ENCODE measurements around the gene VAV2. TPM values are rescaled to one million over a fixed set of nuclear protein-coding genes. Genes with fewer than 3 reads are reported as not detected.
A peak's percentile ranks its signal among the peaks of the same experiment; 100 is the strongest.
"Not testable (repeated sequence)": the region's sequence is repeated elsewhere in the genome, so short reads cannot be mapped to it uniquely, and the experiment has no call there.

VAV2 gene
- total and polyA plus RNA-seq, 5 donors from 2014 or later, result 0.24 to 0.67 (median 0.37) TPM; not detected in 1

- peaks cover 6 to 9% of the 10 kb centered on the region in 2 experiments for H3K9me3 ChIP-seq (ENCODE audit: control insufficient read depth in 2 of 2, low read length in 2 of 2)
- H3K4me1 Mint-ChIP-seq, result peaks cover 0 to 4% (median under 1%) of the 10 kb centered on the region in 4 donors
- H3K4me3 ChIP-seq (ENCODE audit: low read depth, low read length), result no peak overlapping the region
- H3K27me3 ChIP-seq (ENCODE audit: control insufficient read depth, insufficient read depth, low read length), result no peaks in the 10 kb centered on the region
- DNase-seq (no peak), ATAC-seq (ENCODE audit: low read depth in 2 of 2) (no peak)
- H3K27ac Mint-ChIP-seq, result no peak overlapping the region
- H3K4me3 Mint-ChIP-seq, result no peak overlapping the region
- H3K9me3 Mint-ChIP-seq, result peaks cover 0 to 17% (median 3%) of the 10 kb centered on the region in 7 donors
- no peaks in the 10 kb centered on the region for H3K36me3 Mint-ChIP-seq
- no peaks in the 10 kb centered on the region for H3K36me3 ChIP-seq (ENCODE audit: control insufficient read depth, insufficient read depth, low read length)
- no peaks in the 10 kb centered on the region for H3K27me3 Mint-ChIP-seq
- H3K4me1 ChIP-seq (ENCODE audit: control insufficient read depth, insufficient read depth, low read length, poor library complexity, severe bottlenecking), result no peaks in the 10 kb centered on the region
- no peak overlapping the region for H3K27ac ChIP-seq (ENCODE audit: insufficient read depth, low read length, poor library complexity, severe bottlenecking)
Observed at GRCh38 chr9:133962341-133962740, 29.8 kb downstream of the VAV2 start.

GRCh38 chr9:133961226-133962165 lies 30.6 kb downstream of the VAV2 start:
- Histone ChIP-seq H3K27ac (ENCODE audit: insufficient read depth, low read length, poor library complexity, severe bottlenecking) (no peak overlapping the region), H3K36me3 (ENCODE audit: control insufficient read depth, insufficient read depth, low read length) (no peaks in the 10 kb centered on the region), H3K4me1 (ENCODE audit: control insufficient read depth, insufficient read depth, low read length, poor library complexity, severe bottlenecking) (no peaks in the 10 kb centered on the region), H3K27me3 (ENCODE audit: control insufficient read depth, insufficient read depth, low read length) (no peaks in the 10 kb centered on the region), H3K4me3 (ENCODE audit: low read depth, low read length) (no peak overlapping the region), H3K9me3 (ENCODE audit: control insufficient read depth in 2 of 2, low read length in 2 of 2) (peaks cover 6 to 9% of the 10 kb centered on the region in 2 experiments)
- no peak overlapping the region for H3K4me3 Mint-ChIP-seq
- H3K27ac Mint-ChIP-seq, result no peak overlapping the region
- no peak for ATAC-seq (ENCODE audit: low read depth in 2 of 2)
- DNase-seq, result no peak
- peaks cover 0 to 2% (median 0%) of the 10 kb centered on the region in 4 donors for H3K4me1 Mint-ChIP-seq
- H3K36me3 Mint-ChIP-seq, result no peaks in the 10 kb centered on the region
- H3K27me3 Mint-ChIP-seq, result no peaks in the 10 kb centered on the region
- H3K9me3 Mint-ChIP-seq, result peaks cover 0 to 17% (median 3%) of the 10 kb centered on the region in 7 donors

DNA sequence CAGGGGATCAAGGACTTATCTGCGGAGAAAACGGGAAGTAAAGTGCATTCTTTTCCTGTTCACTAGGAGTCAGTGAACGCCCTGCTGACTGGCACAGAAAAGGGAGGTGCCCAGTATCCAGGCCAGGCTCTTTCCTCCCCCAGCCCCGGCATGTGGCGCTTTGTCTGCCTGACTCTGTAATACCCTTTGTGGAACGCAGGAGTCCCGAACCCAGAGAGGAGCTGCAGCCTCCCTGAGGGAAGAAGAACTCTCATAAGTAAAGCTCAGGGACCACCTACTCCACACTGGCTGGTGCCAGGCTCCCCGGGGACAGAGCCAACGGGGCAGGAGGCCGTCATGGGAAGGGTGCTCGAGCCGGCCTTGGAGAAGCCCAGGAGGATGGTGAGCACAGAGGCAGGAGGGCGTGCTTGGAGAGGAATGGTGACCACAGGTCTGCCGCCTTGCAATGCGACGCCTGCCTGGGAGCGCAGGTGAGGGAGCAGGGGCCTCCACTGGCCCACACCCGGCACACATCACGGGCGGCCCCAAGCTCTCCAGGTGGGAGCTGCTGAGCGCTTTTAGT lies 31.5 kb downstream of the VAV2 start:
- H3K4me1 Mint-ChIP-seq, result peaks cover 0 to 4% (median 0%) of the 10 kb centered on the region in 4 donors
- no peak overlapping the region for H3K4me3 ChIP-seq (ENCODE audit: low read depth, low read length)
- H3K9me3 ChIP-seq (ENCODE audit: control insufficient read depth in 2 of 2, low read length in 2 of 2), result peaks cover 6 to 9% of the 10 kb centered on the region in 2 experiments
- no peak for ATAC-seq (ENCODE audit: low read depth in 2 of 2)
- DNase-seq, result no peak
- no peak overlapping the region for H3K27ac ChIP-seq (ENCODE audit: insufficient read depth, low read length, poor library complexity, severe bottlenecking)
- H3K4me1 ChIP-seq (ENCODE audit: control insufficient read depth, insufficient read depth, low read length, poor library complexity, severe bottlenecking), result peaks cover 4% of the 10 kb centered on the region
- H3K27me3 Mint-ChIP-seq, result no peaks in the 10 kb centered on the region
- H3K27ac Mint-ChIP-seq, result peak overlapping the region in 1 of 3 donors; percentile 48
- H3K27me3 ChIP-seq (ENCODE audit: control insufficient read depth, insufficient read depth, low read length), result no peaks in the 10 kb centered on the region
- H3K9me3 Mint-ChIP-seq, result peaks cover 0 to 15% (median 3%) of the 10 kb centered on the region in 7 donors
- H3K36me3 Mint-ChIP-seq, result no peaks in the 10 kb centered on the region
- no peak overlapping the region for H3K4me3 Mint-ChIP-seq
- no peaks in the 10 kb centered on the region for H3K36me3 ChIP-seq (ENCODE audit: control insufficient read depth, insufficient read depth, low read length)

- DNase-seq, result no peak
- peaks cover 0 to 4% (median 0%) of the 10 kb centered on the region in 4 donors for H3K4me1 Mint-ChIP-seq
Observed at GRCh38 chr9:133959966-133960567, 32.1 kb downstream of the VAV2 start.

GRCh38 chr9:133959171-133959570 lies 33.0 kb downstream of the VAV2 start:
- H3K9me3 ChIP-seq (ENCODE audit: control insufficient read depth in 2 of 2, low read length in 2 of 2), result peaks cover 0 to 2% of the 10 kb centered on the region in 2 experiments
- no peak overlapping the region for H3K27ac ChIP-seq (ENCODE audit: insufficient read depth, low read length, poor library complexity, severe bottlenecking)
- no peaks in the 10 kb centered on the region for H3K36me3 ChIP-seq (ENCODE audit: control insufficient read depth, insufficient read depth, low read length)
- no peak for DNase-seq
- H3K4me3 ChIP-seq (ENCODE audit: low read depth, low read length), result no peak overlapping the region
- Mint-ChIP-seq H3K27ac (no peak overlapping the region), H3K27me3 (no peaks in the 10 kb centered on the region), H3K9me3 (peaks cover 0 to 7% (median 2%) of the 10 kb centered on the region in 7 donors), H3K36me3 (no peaks in the 10 kb centered on the region), H3K4me3 (no peak overlapping the region), H3K4me1 (peaks cover 0 to 13% (median 7%) of the 10 kb centered on the region in 4 donors)
- peaks cover 4% of the 10 kb centered on the region for H3K4me1 ChIP-seq (ENCODE audit: control insufficient read depth, insufficient read depth, low read length, poor library complexity, severe bottlenecking)
- no peaks in the 10 kb centered on the region for H3K27me3 ChIP-seq (ENCODE audit: control insufficient read depth, insufficient read depth, low read length)
- no peak for ATAC-seq (ENCODE audit: low read depth in 2 of 2)

More at GRCh38 chr9:133959966-133960567, 32.1 kb downstream of the VAV2 start:
- Histone ChIP-seq H3K4me1 (ENCODE audit: control insufficient read depth, insufficient read depth, low read length, poor library complexity, severe bottlenecking) (peaks cover 4% of the 10 kb centered on the region), H3K27me3 (ENCODE audit: control insufficient read depth, insufficient read depth, low read length) (no peaks in the 10 kb centered on the region), H3K9me3 (ENCODE audit: control insufficient read depth in 2 of 2, low read length in 2 of 2) (peaks cover 6 to 9% of the 10 kb centered on the region in 2 experiments), H3K27ac (ENCODE audit: insufficient read depth, low read length, poor library complexity, severe bottlenecking) (no peak overlapping the region), H3K4me3 (ENCODE audit: low read depth, low read length) (no peak overlapping the region), H3K36me3 (ENCODE audit: control insufficient read depth, insufficient read depth, low read length) (no peaks in the 10 kb centered on the region)
- Mint-ChIP-seq H3K4me3 (no peak overlapping the region), H3K9me3 (peaks cover 0 to 14% (median 3%) of the 10 kb centered on the region in 7 donors), H3K36me3 (no peaks in the 10 kb centered on the region), H3K27ac (no peak overlapping the region), H3K27me3 (no peaks in the 10 kb centered on the region)
- ATAC-seq (ENCODE audit: low read depth in 2 of 2), result no peak

DNA sequence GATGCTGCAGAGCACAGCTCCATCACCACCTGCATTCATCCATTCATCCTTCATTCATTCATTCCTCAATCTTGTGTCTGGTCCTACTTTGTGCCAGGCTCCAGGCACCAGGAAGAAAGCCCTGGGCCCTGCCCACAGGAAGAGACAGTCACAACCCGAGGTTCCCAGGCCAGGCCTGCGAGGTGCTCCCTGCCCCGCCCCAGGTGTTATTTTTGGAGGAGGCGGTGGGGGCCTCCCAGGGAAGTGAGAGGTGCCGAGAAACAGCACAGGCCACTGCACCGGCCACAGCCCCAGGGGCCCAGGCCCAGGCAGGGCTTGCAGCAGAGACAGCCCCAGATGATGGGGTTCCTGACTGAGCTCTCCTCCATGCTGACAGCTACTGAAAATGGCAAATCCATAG lies 33.4 kb downstream of the VAV2 start:
- H3K27ac Mint-ChIP-seq, result peak overlapping the region in 1 of 3 donors; percentile 14
- ATAC-seq (ENCODE audit: low read depth in 2 of 2) (no peak), DNase-seq (no peak)
- H3K9me3 Mint-ChIP-seq, result peaks cover 0 to 7% (median 2%) of the 10 kb centered on the region in 7 donors
- Histone ChIP-seq H3K27me3 (ENCODE audit: control insufficient read depth, insufficient read depth, low read length) (no peaks in the 10 kb centered on the region), H3K4me1 (ENCODE audit: control insufficient read depth, insufficient read depth, low read length, poor library complexity, severe bottlenecking) (peaks cover 4% of the 10 kb centered on the region), H3K36me3 (ENCODE audit: control insufficient read depth, insufficient read depth, low read length) (no peaks in the 10 kb centered on the region), H3K9me3 (ENCODE audit: control insufficient read depth in 2 of 2, low read length in 2 of 2) (peaks cover 0 to 2% of the 10 kb centered on the region in 2 experiments), H3K27ac (ENCODE audit: insufficient read depth, low read length, poor library complexity, severe bottlenecking) (no peak overlapping the region), H3K4me3 (ENCODE audit: low read depth, low read length) (no peak overlapping the region)
- no peak overlapping the region for H3K4me3 Mint-ChIP-seq
- H3K36me3 Mint-ChIP-seq, result no peaks in the 10 kb centered on the region
- no peaks in the 10 kb centered on the region for H3K27me3 Mint-ChIP-seq
- H3K4me1 Mint-ChIP-seq, result peaks cover 0 to 17% (median 9%) of the 10 kb centered on the region in 4 donors

DNA sequence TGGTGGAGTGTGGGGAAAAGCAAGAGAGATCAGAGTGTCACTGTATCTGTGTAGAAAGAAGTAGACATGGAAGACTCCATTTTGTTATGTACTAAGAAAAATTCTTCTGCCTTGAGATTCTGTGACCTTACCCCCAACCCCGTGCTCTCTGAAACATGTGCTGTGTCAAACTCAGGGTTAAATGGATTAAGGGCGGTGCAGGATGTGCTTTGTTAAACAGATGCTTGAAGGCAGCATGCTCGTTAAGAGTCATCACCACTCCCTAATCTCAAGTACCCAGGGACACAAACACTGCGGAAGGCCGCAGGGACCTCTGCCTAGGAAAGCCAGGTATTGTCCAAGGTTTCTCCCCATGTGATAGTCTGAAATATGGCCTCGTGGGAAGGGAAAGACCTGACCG lies 34.4 kb downstream of the VAV2 start:
- H3K27me3 ChIP-seq (ENCODE audit: control insufficient read depth, insufficient read depth, low read length); H3K4me3 Mint-ChIP-seq; H3K27ac ChIP-seq (ENCODE audit: insufficient read depth, low read length, poor library complexity, severe bottlenecking); H3K9me3 Mint-ChIP-seq; H3K9me3 ChIP-seq (ENCODE audit: control insufficient read depth in 2 of 2, low read length in 2 of 2); H3K36me3 Mint-ChIP-seq; H3K4me1 ChIP-seq (ENCODE audit: control insufficient read depth, insufficient read depth, low read length, poor library complexity, severe bottlenecking); H3K27me3 Mint-ChIP-seq; DNase-seq; H3K36me3 ChIP-seq (ENCODE audit: control insufficient read depth, insufficient read depth, low read length); ATAC-seq (ENCODE audit: low read depth in 2 of 2); H3K4me3 ChIP-seq (ENCODE audit: low read depth, low read length): not testable (repeated sequence)
- Mint-ChIP-seq H3K27ac (peak overlapping the region in 2 of 3 donors; percentile 56 to 62), H3K4me1 (peaks cover 0 to 17% (median 9%) of the 10 kb centered on the region in 4 donors)

All from CD4-positive, CD25-positive, alpha-beta regulatory T cell (primary cell).